WTC11 (cell line): ENCODE data around the gene MR1. TPM values are rescaled to one million over a fixed set of nuclear protein-coding genes. Genes with fewer than 3 reads are reported as not detected.

ENCODE experiments used
- CREB1 ChIP-seq: sonication (generic); formaldehyde crosslinking; IDR thresholded peaks from 2 replicates; pipeline ENCODE4 v1.8.0; 2023; ENCODE audit warnings: mild to moderate bottlenecking, missing genetic modification reagents
- GABPB1 ChIP-seq: sonication (generic); formaldehyde crosslinking; IDR thresholded peaks from 2 replicates; pipeline ENCODE4 v1.8.1; 2023; ENCODE audit warnings: mild to moderate bottlenecking, missing genetic modification reagents
- SOX15 ChIP-seq: fragments of 250-450 bp; sonication (Bioruptor Pico); IDR thresholded peaks from 2 replicates; pipeline ENCODE4 v1.9.0; 2021; ENCODE audit warnings: mild to moderate bottlenecking
- TEAD1 ChIP-seq: sonication (generic); formaldehyde crosslinking; IDR thresholded peaks from 2 replicates; pipeline ENCODE4 v1.8.0; 2022; ENCODE audit warnings: mild to moderate bottlenecking, missing genetic modification reagents
- TP53 ChIP-seq: sonication (generic); formaldehyde crosslinking; IDR thresholded peaks from 2 replicates; pipeline ENCODE4 v1.8.1; 2023; ENCODE audit warnings: mild to moderate bottlenecking, missing genetic modification reagents
- total RNA-seq: library from RNA; stranded (reverse); gene quantifications from 3 replicates; pipeline ENCODE4 v1.2.3, GENCODE V29; 2021
- TF ChIP-seq, protein P1 (sequence below): sonication (generic); formaldehyde crosslinking; IDR thresholded peaks from 2 replicates; pipeline ENCODE4 v1.8.0; 2022; ENCODE audit warnings: missing genetic modification reagents
- TF ChIP-seq, protein P2 (sequence below): fragments of 250-450 bp; sonication (Bioruptor Pico); IDR thresholded peaks from 2 replicates; pipeline ENCODE4 v1.9.0; 2021; ENCODE audit warnings: mild to moderate bottlenecking, borderline replicate concordance
- TF ChIP-seq, protein P3 (sequence below): sonication (generic); formaldehyde crosslinking; IDR thresholded peaks from 2 replicates; pipeline ENCODE4 v1.8.0; 2023; ENCODE audit warnings: mild to moderate bottlenecking, missing genetic modification reagents
- TF ChIP-seq, protein P4 (sequence below): sonication (generic); formaldehyde crosslinking; IDR thresholded peaks from 2 replicates; pipeline ENCODE4 v1.8.0; 2023; ENCODE audit warnings: missing genetic modification reagents, mild to moderate bottlenecking, borderline replicate concordance
- TF ChIP-seq, protein P5 (sequence below): sonication (generic); formaldehyde crosslinking; IDR thresholded peaks from 2 replicates; pipeline ENCODE4 v1.8.1; 2022; ENCODE audit warnings: missing genetic modification reagents, borderline replicate concordance
- TF ChIP-seq, protein P6 (sequence below): sonication (generic); formaldehyde crosslinking; IDR thresholded peaks from 2 replicates; pipeline ENCODE4 v1.8.1; 2022; ENCODE audit warnings: low read depth, mild to moderate bottlenecking, moderate library complexity, missing genetic modification reagents, borderline replicate concordance
- TF ChIP-seq, protein P7 (sequence below): fragments of 250-450 bp; sonication (Bioruptor Pico); IDR thresholded peaks from 2 replicates; pipeline ENCODE4 v2.1.2; 2022; ENCODE audit warnings: mild to moderate bottlenecking, moderate library complexity
- TF ChIP-seq, protein P8 (sequence below): sonication (generic); formaldehyde crosslinking; IDR thresholded peaks from 2 replicates; pipeline ENCODE4 v1.8.1; 2022; ENCODE audit warnings: mild to moderate bottlenecking, moderate library complexity, missing genetic modification reagents

Gene MR1
- total RNA-seq, 1 experiment from 2014 or later = 0.28 TPM

DNA sequence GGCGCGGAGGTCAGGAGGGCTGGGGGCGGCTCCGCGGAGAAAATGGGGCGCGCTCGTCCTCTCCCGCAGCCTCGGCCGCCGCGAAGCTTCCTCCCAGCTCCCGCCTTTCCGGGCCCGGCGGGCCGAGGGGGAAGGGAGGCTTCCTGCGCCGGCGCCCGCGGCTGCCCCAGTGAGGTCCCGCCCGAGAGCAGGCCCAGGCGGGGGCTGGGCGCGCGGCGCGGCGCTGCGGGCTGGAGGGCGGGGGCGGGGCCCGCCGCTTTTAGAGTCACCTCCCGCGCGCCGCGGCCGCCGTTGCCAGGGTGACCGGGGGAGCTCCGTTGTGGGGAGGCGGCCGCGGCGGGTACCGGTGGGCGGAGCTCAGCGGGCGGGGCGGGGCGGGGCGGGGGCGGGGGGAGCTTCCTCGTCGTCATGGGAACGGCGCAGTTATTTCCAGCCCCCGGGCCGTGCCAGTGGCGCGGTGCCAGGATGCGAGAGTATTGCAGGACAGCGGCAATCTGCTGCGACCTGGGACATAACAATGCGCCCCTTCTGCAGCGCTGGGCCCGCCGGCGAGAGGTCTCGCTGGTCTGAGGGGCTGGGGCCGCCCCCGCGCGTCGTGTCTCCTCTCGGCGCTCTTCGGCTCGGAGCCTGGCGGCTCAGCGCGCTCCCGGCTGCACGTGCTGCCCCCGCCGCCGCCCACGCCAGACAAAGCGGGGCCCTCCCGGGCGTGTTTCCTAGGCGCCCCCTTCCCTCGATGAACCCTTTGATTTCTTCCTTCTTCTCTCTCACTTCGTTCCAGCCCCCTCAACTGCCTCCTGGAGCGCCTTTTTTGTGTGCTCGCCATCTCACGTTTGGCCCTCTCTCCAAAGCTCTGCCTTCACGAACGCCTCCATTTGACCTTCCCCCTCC is 71.6 kb downstream of the MR1 start (continued):
- TF ChIP-seq, protein P1, sequence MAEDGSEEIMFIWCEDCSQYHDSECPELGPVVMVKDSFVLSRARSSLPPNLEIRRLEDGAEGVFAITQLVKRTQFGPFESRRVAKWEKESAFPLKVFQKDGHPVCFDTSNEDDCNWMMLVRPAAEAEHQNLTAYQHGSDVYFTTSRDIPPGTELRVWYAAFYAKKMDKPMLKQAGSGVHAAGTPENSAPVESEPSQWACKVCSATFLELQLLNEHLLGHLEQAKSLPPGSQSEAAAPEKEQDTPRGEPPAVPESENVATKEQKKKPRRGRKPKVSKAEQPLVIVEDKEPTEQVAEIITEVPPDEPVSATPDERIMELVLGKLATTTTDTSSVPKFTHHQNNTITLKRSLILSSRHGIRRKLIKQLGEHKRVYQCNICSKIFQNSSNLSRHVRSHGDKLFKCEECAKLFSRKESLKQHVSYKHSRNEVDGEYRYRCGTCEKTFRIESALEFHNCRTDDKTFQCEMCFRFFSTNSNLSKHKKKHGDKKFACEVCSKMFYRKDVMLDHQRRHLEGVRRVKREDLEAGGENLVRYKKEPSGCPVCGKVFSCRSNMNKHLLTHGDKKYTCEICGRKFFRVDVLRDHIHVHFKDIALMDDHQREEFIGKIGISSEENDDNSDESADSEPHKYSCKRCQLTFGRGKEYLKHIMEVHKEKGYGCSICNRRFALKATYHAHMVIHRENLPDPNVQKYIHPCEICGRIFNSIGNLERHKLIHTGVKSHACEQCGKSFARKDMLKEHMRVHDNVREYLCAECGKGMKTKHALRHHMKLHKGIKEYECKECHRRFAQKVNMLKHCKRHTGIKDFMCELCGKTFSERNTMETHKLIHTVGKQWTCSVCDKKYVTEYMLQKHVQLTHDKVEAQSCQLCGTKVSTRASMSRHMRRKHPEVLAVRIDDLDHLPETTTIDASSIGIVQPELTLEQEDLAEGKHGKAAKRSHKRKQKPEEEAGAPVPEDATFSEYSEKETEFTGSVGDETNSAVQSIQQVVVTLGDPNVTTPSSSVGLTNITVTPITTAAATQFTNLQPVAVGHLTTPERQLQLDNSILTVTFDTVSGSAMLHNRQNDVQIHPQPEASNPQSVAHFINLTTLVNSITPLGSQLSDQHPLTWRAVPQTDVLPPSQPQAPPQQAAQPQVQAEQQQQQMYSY (CRISPR knock-in tag) = no peak
- no peak for TF ChIP-seq TP53
- TF ChIP-seq SOX15 = no peak
- peak; percentile 69; the same call in 1 of the 2 replicates for TF ChIP-seq TEAD1 (CRISPR knock-in tag)
- TF ChIP-seq, protein P2, sequence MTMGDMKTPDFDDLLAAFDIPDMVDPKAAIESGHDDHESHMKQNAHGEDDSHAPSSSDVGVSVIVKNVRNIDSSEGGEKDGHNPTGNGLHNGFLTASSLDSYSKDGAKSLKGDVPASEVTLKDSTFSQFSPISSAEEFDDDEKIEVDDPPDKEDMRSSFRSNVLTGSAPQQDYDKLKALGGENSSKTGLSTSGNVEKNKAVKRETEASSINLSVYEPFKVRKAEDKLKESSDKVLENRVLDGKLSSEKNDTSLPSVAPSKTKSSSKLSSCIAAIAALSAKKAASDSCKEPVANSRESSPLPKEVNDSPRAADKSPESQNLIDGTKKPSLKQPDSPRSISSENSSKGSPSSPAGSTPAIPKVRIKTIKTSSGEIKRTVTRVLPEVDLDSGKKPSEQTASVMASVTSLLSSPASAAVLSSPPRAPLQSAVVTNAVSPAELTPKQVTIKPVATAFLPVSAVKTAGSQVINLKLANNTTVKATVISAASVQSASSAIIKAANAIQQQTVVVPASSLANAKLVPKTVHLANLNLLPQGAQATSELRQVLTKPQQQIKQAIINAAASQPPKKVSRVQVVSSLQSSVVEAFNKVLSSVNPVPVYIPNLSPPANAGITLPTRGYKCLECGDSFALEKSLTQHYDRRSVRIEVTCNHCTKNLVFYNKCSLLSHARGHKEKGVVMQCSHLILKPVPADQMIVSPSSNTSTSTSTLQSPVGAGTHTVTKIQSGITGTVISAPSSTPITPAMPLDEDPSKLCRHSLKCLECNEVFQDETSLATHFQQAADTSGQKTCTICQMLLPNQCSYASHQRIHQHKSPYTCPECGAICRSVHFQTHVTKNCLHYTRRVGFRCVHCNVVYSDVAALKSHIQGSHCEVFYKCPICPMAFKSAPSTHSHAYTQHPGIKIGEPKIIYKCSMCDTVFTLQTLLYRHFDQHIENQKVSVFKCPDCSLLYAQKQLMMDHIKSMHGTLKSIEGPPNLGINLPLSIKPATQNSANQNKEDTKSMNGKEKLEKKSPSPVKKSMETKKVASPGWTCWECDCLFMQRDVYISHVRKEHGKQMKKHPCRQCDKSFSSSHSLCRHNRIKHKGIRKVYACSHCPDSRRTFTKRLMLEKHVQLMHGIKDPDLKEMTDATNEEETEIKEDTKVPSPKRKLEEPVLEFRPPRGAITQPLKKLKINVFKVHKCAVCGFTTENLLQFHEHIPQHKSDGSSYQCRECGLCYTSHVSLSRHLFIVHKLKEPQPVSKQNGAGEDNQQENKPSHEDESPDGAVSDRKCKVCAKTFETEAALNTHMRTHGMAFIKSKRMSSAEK (CRISPR knock-in tag) = no peak
- TF ChIP-seq, protein P3, sequence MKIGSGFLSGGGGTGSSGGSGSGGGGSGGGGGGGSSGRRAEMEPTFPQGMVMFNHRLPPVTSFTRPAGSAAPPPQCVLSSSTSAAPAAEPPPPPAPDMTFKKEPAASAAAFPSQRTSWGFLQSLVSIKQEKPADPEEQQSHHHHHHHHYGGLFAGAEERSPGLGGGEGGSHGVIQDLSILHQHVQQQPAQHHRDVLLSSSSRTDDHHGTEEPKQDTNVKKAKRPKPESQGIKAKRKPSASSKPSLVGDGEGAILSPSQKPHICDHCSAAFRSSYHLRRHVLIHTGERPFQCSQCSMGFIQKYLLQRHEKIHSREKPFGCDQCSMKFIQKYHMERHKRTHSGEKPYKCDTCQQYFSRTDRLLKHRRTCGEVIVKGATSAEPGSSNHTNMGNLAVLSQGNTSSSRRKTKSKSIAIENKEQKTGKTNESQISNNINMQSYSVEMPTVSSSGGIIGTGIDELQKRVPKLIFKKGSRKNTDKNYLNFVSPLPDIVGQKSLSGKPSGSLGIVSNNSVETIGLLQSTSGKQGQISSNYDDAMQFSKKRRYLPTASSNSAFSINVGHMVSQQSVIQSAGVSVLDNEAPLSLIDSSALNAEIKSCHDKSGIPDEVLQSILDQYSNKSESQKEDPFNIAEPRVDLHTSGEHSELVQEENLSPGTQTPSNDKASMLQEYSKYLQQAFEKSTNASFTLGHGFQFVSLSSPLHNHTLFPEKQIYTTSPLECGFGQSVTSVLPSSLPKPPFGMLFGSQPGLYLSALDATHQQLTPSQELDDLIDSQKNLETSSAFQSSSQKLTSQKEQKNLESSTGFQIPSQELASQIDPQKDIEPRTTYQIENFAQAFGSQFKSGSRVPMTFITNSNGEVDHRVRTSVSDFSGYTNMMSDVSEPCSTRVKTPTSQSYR = peak; percentile 47; the same call in 1 of the 2 replicates
- peak; percentile 61; the same call in 1 of the 2 replicates for TF ChIP-seq GABPB1 (CRISPR knock-in tag)
- TF ChIP-seq, protein P4, sequence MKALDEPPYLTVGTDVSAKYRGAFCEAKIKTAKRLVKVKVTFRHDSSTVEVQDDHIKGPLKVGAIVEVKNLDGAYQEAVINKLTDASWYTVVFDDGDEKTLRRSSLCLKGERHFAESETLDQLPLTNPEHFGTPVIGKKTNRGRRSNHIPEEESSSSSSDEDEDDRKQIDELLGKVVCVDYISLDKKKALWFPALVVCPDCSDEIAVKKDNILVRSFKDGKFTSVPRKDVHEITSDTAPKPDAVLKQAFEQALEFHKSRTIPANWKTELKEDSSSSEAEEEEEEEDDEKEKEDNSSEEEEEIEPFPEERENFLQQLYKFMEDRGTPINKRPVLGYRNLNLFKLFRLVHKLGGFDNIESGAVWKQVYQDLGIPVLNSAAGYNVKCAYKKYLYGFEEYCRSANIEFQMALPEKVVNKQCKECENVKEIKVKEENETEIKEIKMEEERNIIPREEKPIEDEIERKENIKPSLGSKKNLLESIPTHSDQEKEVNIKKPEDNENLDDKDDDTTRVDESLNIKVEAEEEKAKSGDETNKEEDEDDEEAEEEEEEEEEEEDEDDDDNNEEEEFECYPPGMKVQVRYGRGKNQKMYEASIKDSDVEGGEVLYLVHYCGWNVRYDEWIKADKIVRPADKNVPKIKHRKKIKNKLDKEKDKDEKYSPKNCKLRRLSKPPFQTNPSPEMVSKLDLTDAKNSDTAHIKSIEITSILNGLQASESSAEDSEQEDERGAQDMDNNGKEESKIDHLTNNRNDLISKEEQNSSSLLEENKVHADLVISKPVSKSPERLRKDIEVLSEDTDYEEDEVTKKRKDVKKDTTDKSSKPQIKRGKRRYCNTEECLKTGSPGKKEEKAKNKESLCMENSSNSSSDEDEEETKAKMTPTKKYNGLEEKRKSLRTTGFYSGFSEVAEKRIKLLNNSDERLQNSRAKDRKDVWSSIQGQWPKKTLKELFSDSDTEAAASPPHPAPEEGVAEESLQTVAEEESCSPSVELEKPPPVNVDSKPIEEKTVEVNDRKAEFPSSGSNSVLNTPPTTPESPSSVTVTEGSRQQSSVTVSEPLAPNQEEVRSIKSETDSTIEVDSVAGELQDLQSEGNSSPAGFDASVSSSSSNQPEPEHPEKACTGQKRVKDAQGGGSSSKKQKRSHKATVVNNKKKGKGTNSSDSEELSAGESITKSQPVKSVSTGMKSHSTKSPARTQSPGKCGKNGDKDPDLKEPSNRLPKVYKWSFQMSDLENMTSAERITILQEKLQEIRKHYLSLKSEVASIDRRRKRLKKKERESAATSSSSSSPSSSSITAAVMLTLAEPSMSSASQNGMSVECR = 0 out of 2 replicates have a peak, but pooled peaks have one; percentile 31
- TF ChIP-seq, protein P5, sequence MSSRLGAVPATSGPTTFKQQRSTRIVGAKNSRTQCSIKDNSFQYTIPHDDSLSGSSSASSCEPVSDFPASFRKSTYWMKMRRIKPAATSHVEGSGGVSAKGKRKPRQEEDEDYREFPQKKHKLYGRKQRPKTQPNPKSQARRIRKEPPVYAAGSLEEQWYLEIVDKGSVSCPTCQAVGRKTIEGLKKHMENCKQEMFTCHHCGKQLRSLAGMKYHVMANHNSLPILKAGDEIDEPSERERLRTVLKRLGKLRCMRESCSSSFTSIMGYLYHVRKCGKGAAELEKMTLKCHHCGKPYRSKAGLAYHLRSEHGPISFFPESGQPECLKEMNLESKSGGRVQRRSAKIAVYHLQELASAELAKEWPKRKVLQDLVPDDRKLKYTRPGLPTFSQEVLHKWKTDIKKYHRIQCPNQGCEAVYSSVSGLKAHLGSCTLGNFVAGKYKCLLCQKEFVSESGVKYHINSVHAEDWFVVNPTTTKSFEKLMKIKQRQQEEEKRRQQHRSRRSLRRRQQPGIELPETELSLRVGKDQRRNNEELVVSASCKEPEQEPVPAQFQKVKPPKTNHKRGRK = no peak
- TF ChIP-seq, protein P6, sequence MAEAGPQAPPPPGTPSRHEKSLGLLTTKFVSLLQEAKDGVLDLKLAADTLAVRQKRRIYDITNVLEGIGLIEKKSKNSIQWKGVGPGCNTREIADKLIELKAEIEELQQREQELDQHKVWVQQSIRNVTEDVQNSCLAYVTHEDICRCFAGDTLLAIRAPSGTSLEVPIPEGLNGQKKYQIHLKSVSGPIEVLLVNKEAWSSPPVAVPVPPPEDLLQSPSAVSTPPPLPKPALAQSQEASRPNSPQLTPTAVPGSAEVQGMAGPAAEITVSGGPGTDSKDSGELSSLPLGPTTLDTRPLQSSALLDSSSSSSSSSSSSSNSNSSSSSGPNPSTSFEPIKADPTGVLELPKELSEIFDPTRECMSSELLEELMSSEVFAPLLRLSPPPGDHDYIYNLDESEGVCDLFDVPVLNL (CRISPR knock-in tag) = peak; percentile 67; the same call in 1 of the 2 replicates
- TF ChIP-seq, protein P7, sequence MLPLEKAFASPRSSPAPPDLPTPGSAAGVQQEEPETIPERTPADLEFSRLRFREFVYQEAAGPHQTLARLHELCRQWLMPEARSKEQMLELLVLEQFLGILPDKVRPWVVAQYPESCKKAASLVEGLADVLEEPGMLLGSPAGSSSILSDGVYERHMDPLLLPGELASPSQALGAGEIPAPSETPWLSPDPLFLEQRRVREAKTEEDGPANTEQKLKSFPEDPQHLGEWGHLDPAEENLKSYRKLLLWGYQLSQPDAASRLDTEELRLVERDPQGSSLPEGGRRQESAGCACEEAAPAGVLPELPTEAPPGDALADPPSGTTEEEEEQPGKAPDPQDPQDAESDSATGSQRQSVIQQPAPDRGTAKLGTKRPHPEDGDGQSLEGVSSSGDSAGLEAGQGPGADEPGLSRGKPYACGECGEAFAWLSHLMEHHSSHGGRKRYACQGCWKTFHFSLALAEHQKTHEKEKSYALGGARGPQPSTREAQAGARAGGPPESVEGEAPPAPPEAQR (CRISPR knock-in tag) = no peak
- peak; percentile 33; the same call in 1 of the 2 replicates for TF ChIP-seq CREB1
- TF ChIP-seq, protein P8, sequence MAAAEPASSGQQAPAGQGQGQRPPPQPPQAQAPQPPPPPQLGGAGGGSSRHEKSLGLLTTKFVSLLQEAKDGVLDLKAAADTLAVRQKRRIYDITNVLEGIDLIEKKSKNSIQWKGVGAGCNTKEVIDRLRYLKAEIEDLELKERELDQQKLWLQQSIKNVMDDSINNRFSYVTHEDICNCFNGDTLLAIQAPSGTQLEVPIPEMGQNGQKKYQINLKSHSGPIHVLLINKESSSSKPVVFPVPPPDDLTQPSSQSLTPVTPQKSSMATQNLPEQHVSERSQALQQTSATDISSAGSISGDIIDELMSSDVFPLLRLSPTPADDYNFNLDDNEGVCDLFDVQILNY (CRISPR knock-in tag) = no peak
